Pancreas (tissue), 10 donors: ENCODE measurements around the gene ZFAND2A. TPM values are rescaled to one million over a fixed set of nuclear protein-coding genes. Genes with fewer than 3 reads are reported as not detected.

Experiments
- ATAC-seq, 4 donors: fragments of 200-7000 bp; cut with Tn5 transposase; one replicate each; pipeline versions ENCODE4 v1.8.0 to v1.9.1; 2020; ENCODE audit warnings: mild to moderate bottlenecking in 4 of 4, moderate library complexity in 4 of 4
- DNase-seq, 6 donors: peaks; one replicate each; pipeline ENCODE4 v3.0.0-alpha.2; 2020
- FAIRE-seq: peaks from 2 replicates; lab custom pipeline; 2012; peaks lifted over from hg19 to GRCh38; lab: Jason Lieb, UNC
- H3K27ac ChIP-seq, 4 donors: fragments of 200-600 bp; sonication (generic); 1 replicate in 3 of 4; 2 replicates in 1 of 4; pipeline versions ENCODE4 v1.5.0 to v1.8.0; 2020
- H3K27me3 ChIP-seq, 4 donors: fragments of 200-600 bp; one replicate each; pipeline ENCODE4 v1.8.0; 2021
- H3K36me3 ChIP-seq, 3 donors: fragments of 200-600 bp; sonication (generic) in 1 of 3; one replicate each; pipeline versions ENCODE4 v1.5.0 to v1.8.0; 2020 to 2021
- H3K4me1 ChIP-seq, 3 donors: fragments of 200-600 bp; one replicate each; pipeline ENCODE4 v1.8.0; 2021
- H3K4me3 ChIP-seq, 4 donors: fragments of 200-600 bp; sonication (generic) in 2 of 4; one replicate each; pipeline versions ENCODE4 v1.5.0 to v1.8.0; 2020 to 2021
- H3K9me3 ChIP-seq, 4 donors: fragments of 200-600 bp; one replicate each; pipeline ENCODE4 v1.8.0; 2021
- CTCF ChIP-seq, 4 donors: fragments of 200-600 bp; sonication (generic) in 3 of 4; IDR thresholded peaks; one replicate each; pipeline versions ENCODE4 v1.5.0 to v1.8.0; 2021; ENCODE audit warnings: antibody characterized with exemption in 4 of 4
- WGBS, 2 donors: extraction: QIAGEN DNeasy Blood & Tissue Kit; methylation state at CpG; one replicate each; pipeline ENCODE4 v1.1.7; 2013; 5-methylcytosine and 5-hydroxymethylcytosine counted together
- intact Hi-C, 3 donors: fragments of 100-400 bp; cut with DNase I; formaldehyde crosslinking; loops; one replicate each; pipeline versions ENCODE4 v1.11.1 to v1.14.2; 2022
- polyA plus RNA-seq, 2 donors: library from polyadenylated mRNA; stranded (reverse); fragments of 200-250 nt; gene quantifications; one replicate each; pipeline ENCODE4 v1.2.3, GENCODE V29; 2013
- total RNA-seq, 6 donors: library from RNA; stranded (reverse); fragmentation: NEBNext Ultra II Directional in 4 of 6; extraction: Animal tissue kit (Norgen Biotek cat#: 25700) in 4 of 6; gene quantifications; one replicate each; pipeline versions ENCODE4 v1.2.1 to v1.2.4, GENCODE V29; 2021 to 2023
- donor health status: healthy with polysubstance abuse.
- donor health status: DM: no; HTN: no; CAD: no; lungs with moderate emphysema.
- donor health status: DM: no; HTN: no; CAD: no.
- donor health status: control.
- donor health status: control.
- donor health status: Bipolar disorder and iron deficiency.
- donor health status: DM: yes; HTN: yes; CAD: no.
- donor health status: DM: no; HTN: no; CAD: no.
- donor health status: DM: no; HTN: no; CAD: no.
- donor health status: DM: yes; HTN: yes; CAD: no.

Gene ZFAND2A
- total and polyA plus RNA-seq, 8 donors: 6.1 to 35.0 (median 15.3) TPM

- Histone ChIP-seq H3K27ac (no peak overlapping the region), H3K4me1 (peaks cover 0 to 16% (median 13%) of the 10 kb centered on the region in 3 donors), H3K36me3 (no peaks in the 10 kb centered on the region), H3K4me3 (no peak overlapping the region), H3K27me3 (no peaks in the 10 kb centered on the region), H3K9me3 (no peaks in the 10 kb centered on the region)
- WGBS, 2 donors: 90% methylated on average over 27 of the region's 27 CpGs
- no peak for FAIRE-seq
- ATAC-seq: no peak
- no peak for TF ChIP-seq CTCF (IDR thresholded peaks at IDR 0.05)
- DNase-seq: peak in 2 of 6 donors; percentile 43 to 55
- intact Hi-C loops: no loop called here
Measured at GRCh38 chr7:1106063-1106792, 53.8 kb downstream of the ZFAND2A start.

GRCh38 chr7:1105189-1105588 is 54.8 kb downstream of the ZFAND2A start:
- no peak overlapping the region for H3K27ac ChIP-seq
- peak in 2 of 6 donors; percentile 16 to 55 for DNase-seq
- no peaks in the 10 kb centered on the region for H3K27me3 ChIP-seq
- WGBS, 2 donors: 91 to 93% methylated on average over 11 of the region's 11 CpGs
- no peaks in the 10 kb centered on the region for H3K36me3 ChIP-seq
- no peak overlapping the region for H3K4me3 ChIP-seq
- no peak for FAIRE-seq
- H3K9me3 ChIP-seq: no peaks in the 10 kb centered on the region
- peaks cover 0 to 16% (median 13%) of the 10 kb centered on the region in 3 donors for H3K4me1 ChIP-seq
- intact Hi-C loops: no loop called here
- no peak for ATAC-seq
- no peak for TF ChIP-seq CTCF (IDR thresholded peaks at IDR 0.05)

- Histone ChIP-seq H3K27ac (no peak overlapping the region), H3K9me3 (no peaks in the 10 kb centered on the region), H3K27me3 (no peaks in the 10 kb centered on the region), H3K4me1 (peaks cover 0 to 16% (median 13%) of the 10 kb centered on the region in 3 donors), H3K4me3 (no peak overlapping the region), H3K36me3 (no peaks in the 10 kb centered on the region)
- no peak for TF ChIP-seq CTCF (IDR thresholded peaks at IDR 0.05)
- WGBS, 2 donors: 88 to 90% methylated on average over 13 of the region's 13 CpGs
- intact Hi-C loops: no loop called here
- FAIRE-seq (no peak), DNase-seq (peak in 1 of 6 donors; percentile 31), ATAC-seq (no peak)
Measured at GRCh38 chr7:1104516-1105179, 55.3 kb downstream of the ZFAND2A start.

GRCh38 chr7:1103789-1104515 is 56.0 kb downstream of the ZFAND2A start:
- peak in 2 of 6 donors; percentile 33 to 38 for DNase-seq
- TF ChIP-seq CTCF (IDR thresholded peaks at IDR 0.05): no peak
- intact Hi-C loops: no loop called here

More at GRCh38 chr7:1103789-1104515, 56.0 kb downstream of the ZFAND2A start:
- Histone ChIP-seq H3K9me3 (no peaks in the 10 kb centered on the region), H3K4me1 (peaks cover 0 to 16% (median 13%) of the 10 kb centered on the region in 3 donors), H3K27ac (no peak overlapping the region), H3K4me3 (no peak overlapping the region), H3K27me3 (no peaks in the 10 kb centered on the region), H3K36me3 (no peaks in the 10 kb centered on the region)
- 91 to 96% methylated on average over 21 of the region's 21 CpGs for WGBS, 2 donors
- FAIRE-seq (no peak), ATAC-seq (no peak)
